Endothelial cell of umbilical vein (primary cell): ENCODE measurements around the gene TCF21.
A peak's percentile ranks its signal among the peaks of the same experiment; 100 is the strongest.

Source experiments
- POLR2AphosphoS5 ChIP-seq: IDR thresholded peaks from 2 replicates; pipeline ENCODE4 v1.6.1; 2012; ENCODE audit warnings: low read depth, mild to moderate bottlenecking, control low read depth, low read length, moderate library complexity; ENCODE audit not compliant: insufficient read depth
- TF ChIP-seq, protein P1 (sequence below), 2 donors: IDR thresholded peaks; 1 replicate in 1 of 2; 2 replicates in 1 of 2; pipeline ENCODE4 v1.5.1; 2011; ENCODE audit warnings: low read length in 2 of 2, mild to moderate bottlenecking in 2 of 2, moderate library complexity in 2 of 2, control low read depth in 1 of 2, inconsistent platforms in 1 of 2, low read depth in 1 of 2; ENCODE audit not compliant: insufficient read depth in 1 of 2; ENCODE audit errors: extremely low read depth in 1 of 2

DNA sequence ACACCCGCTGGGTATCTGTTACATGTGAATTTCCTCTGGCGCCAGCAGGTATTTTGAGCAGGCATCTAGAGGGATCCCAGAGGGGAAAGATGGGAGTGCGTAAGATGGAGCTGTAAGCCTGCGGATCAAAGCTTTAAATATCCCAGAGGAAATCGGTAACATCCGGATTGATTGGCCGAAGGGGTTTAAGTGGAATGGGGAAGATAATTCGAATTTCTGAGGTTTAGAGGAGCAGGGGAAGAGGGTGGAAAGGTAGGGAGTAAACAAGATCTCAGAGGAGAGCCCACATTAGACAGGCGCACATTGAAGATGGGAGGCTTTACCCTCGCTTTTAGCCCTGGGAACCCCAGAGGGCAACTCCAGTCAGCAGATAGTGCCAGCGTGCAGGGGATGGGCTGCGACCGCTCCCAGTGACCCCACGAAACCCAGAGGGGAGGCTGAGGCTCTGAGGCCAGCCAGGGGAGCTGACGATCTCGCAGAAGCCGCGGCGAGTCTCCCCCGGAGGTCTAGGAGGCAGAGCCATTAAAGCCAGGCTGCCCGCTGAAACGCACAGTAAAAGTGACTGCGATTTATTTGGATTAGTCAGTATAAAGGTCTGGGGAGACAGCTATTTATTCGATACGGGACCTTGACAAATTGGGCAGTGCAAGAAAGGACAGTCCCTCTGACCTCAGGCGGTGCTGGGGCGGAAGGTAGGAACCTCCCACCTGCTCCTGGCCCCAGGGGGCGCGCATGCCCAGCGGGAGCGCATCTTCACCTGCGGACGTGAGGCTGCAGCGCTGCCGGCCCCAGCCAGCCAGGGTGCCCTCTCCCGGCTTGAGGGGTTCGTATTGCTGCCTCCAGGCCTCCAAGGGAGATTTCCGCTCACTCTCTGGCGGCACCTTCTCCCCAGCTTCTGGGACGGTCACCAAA lies 34.3 kb upstream of the TCF21 start:
- TF ChIP-seq, protein P1, sequence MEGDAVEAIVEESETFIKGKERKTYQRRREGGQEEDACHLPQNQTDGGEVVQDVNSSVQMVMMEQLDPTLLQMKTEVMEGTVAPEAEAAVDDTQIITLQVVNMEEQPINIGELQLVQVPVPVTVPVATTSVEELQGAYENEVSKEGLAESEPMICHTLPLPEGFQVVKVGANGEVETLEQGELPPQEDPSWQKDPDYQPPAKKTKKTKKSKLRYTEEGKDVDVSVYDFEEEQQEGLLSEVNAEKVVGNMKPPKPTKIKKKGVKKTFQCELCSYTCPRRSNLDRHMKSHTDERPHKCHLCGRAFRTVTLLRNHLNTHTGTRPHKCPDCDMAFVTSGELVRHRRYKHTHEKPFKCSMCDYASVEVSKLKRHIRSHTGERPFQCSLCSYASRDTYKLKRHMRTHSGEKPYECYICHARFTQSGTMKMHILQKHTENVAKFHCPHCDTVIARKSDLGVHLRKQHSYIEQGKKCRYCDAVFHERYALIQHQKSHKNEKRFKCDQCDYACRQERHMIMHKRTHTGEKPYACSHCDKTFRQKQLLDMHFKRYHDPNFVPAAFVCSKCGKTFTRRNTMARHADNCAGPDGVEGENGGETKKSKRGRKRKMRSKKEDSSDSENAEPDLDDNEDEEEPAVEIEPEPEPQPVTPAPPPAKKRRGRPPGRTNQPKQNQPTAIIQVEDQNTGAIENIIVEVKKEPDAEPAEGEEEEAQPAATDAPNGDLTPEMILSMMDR (IDR thresholded peaks at IDR 0.05; ENCODE audit: extremely low read depth in 1 of 2, insufficient read depth in 1 of 2, low read depth in 1 of 2, low read length in 2 of 2): peak in 1 of 2 donors; percentile 8
- no peak for TF ChIP-seq POLR2AphosphoS5
